LoVo (cell line): ENCODE results near the gene NRROS.

Experiments
- DNase-seq: peaks from one replicate; pipeline ENCODE4 v3.0.0-alpha.2; 2016; ENCODE audit warnings: low spot score

NRROS gene

GRCh38 chr3:196650740-196651311 is 11.3 kb downstream of the NRROS start:
- peak; percentile 48 for DNase-seq

- no peak for DNase-seq
Observed at GRCh38 chr3:196651819-196652218, 12.3 kb downstream of the NRROS start.

GRCh38 chr3:196652961-196653795 is 13.7 kb downstream of the NRROS start:
- no peak for DNase-seq

DNA sequence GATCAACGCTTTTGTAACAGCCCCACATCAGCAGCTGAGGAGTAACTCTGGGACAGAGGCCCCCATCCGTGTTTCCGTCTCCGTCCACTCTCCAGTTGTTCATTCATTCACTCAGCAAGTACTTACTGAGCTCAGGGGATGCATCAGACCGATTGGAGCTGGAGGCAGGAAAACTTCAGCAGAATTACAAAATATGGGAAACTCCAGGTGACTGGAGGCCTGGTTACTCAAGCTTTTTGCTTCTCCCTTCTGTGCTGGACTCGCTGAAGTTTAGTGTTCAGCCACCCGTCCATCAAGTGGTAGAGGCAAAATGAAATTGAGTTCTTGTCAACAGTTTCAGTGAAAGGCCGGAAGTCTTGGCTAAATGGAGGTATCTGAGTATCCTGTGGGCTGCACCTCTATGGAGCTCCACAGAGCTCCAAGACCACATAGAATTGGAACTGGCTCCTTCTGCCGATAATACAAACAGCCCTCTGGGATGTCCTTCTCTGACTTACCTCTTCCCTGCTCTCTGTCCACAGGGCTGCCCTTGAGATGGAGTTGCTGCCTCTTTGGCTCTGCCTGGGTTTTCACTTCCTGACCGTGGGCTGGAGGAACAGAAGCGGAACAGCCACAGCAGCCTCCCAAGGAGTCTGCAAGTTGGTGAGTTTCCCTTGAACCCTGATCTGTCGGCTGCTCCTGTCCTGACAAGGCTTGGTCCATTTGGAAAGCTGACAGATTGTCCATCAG is 14.7 kb downstream of the NRROS start:
- DNase-seq: no peak

DNA sequence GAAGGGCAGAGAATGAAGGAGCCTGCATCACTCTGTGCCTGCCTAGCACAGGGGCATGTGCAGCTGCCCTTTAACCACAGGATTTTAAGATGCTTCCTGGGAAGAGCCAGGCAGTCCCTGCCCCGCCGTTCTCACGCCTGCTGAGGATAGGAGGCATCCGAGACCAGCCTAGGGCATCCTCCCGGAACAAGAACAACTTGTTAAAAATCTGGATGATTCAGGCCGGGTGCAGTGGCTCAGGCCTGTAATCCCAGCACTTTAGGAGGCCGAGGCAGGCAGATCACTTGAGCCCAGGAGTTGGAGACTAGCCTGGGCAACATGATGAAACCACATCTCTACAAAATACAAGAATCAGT is 15.2 kb downstream of the NRROS start:
- DNase-seq: no peak

DNA sequence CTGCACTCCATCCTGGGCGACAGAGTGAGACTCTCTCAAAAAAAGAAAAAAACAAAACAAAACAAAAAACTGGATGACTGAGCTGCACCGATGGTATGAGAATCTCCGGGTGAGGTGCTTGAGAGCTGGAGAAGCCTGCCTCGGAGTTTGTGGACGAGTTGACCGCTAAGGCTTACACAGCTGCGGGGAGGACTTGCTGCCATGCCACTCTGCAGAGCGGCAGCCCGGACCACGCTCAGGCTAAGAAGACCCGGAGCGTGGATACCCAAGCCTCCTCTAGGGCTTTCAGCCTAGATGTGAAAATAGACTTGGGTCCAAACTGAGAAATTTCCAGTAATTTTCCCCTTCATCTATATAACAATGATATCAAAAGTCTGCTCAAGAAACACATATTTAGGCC is 16.0 kb downstream of the NRROS start:
- no peak for DNase-seq

DNA sequence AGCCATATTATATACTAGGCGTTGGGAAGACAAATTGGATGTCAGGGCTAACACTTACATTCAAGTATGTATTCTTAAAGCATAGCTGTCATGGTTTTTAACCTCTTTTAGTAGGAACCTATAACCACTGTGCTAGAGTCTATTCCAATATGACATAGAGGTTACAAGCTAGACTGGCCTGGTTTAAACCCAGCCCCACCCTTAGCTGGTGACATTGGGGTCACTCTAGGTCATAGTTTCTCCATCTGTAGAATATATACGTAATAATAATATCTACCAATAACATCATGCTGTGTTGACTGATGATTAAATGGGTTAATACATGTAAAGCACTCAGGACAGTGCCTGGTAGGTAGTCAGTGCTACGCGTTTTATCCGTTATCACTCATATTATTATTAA is 16.7 kb downstream of the NRROS start:
- no peak for DNase-seq

DNA sequence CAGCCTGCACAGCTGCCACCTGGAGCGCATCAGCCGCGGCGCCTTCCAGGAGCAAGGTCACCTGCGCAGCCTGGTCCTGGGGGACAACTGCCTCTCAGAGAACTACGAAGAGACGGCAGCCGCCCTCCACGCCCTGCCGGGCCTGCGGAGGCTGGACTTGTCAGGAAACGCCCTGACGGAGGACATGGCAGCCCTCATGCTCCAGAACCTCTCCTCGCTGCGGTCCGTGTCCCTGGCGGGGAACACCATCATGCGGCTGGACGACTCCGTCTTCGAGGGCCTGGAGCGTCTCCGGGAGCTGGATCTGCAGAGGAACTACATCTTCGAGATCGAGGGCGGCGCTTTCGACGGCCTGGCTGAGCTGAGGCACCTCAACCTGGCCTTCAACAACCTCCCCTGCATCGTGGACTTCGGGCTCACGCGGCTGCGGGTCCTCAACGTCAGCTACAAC is 20.4 kb downstream of the NRROS start:
- no peak for DNase-seq

DNA sequence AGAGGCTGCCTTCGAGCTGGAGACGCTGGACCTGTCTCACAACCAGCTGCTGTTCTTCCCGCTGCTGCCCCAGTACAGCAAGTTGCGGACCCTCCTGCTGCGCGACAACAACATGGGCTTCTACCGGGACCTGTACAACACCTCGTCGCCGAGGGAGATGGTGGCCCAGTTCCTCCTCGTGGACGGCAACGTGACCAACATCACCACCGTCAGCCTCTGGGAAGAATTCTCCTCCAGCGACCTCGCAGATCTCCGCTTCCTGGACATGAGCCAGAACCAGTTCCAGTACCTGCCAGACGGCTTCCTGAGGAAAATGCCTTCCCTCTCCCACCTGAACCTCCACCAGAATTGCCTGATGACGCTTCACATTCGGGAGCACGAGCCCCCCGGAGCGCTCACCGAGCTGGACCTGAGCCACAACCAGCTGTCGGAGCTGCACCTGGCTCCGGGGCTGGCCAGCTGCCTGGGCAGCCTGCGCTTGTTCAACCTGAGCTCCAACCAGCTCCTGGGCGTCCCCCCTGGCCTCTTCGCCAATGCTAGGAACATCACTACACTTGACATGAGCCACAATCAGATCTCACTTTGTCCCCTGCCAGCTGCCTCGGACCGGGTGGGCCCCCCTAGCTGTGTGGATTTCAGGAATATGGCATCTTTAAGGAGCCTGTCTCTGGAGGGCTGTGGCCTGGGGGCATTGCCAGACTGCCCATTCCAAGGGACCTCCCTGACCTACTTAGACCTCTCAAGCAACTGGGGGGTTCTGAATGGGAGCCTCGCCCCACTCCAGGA is 21.1 kb downstream of the NRROS start:
- DNase-seq: no peak

DNA sequence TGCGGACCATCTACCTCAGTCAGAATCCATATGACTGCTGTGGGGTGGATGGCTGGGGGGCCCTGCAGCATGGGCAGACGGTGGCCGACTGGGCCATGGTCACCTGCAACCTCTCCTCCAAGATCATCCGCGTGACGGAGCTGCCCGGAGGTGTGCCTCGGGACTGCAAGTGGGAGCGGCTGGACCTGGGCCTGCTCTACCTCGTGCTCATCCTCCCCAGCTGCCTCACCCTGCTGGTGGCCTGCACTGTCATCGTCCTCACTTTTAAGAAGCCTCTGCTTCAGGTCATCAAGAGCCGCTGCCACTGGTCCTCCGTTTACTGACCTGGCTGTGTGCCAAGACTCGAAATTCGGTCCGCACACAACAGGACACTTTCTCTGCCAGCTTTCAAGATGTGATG is 21.9 kb downstream of the NRROS start:
- DNase-seq: no peak

- no peak for DNase-seq
Observed at GRCh38 chr3:196662033-196662432, 22.5 kb downstream of the NRROS start.

- no peak for DNase-seq
Observed at GRCh38 chr3:196662711-196663571, 23.4 kb downstream of the NRROS start.

GRCh38 chr3:196666001-196666867 is 26.7 kb downstream of the NRROS start:
- no peak for DNase-seq

DNA sequence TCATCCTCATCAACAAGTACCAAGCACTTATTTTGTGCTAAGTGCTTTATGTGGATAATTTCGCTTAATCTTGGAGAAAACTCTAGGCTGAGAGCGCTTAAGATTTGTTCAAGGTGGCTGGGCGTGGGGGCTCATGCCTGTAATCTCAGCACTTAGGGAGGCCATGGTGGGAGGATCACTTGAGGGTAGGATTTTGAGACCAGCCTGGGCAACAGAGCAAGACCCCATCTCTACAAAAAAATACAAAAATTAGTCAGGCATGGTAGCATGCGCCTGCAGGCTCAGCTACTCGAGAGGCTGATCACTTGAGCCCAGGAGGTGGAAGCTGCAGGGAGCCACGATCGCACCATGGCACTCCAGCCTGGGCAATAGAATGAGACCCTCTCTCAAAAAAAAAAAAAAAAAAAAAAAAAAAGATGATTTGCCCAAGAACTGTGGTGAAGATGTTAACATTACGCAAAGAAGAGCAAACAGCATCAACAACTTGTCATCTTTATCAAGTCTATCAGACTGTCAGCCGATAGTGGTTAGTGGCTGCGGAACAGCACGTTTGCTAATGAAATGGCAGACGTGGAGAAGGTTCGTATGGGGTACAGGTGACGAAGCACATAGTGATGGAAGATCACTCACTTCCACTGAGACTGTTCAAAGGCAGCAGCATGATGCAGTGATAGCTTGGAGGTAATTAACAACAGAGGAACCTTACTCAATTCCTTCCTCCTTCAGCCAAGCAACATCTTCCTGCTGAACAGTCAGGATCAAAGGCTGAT is 27.7 kb downstream of the NRROS start:
- DNase-seq: no peak

GRCh38 chr3:196670339-196670738 is 30.8 kb downstream of the NRROS start:
- DNase-seq: no peak

GRCh38 chr3:196673632-196674031 is 34.1 kb downstream of the NRROS start:
- no peak for DNase-seq

GRCh38 chr3:196677353-196677752 is 37.9 kb downstream of the NRROS start:
- no peak for DNase-seq

DNA sequence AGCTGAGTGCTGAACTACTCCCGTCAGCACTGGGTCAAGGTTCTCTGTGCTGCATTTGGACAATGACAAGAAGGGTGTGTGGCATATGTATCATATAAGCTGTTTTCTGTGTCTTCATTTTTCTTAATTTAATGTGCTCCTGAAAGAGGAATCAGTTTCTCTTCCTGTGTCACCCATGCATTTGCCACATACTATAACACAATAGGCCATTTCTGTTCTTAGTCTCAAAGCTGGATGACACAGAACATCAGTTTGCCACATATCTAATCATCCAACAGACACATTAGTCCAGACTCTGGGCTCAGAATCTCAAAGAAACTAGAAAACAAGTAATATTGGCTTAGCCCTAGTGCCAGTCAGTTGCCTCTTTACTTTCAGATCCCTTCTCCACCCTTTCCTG is 38.4 kb downstream of the NRROS start:
- no peak for DNase-seq

DNA sequence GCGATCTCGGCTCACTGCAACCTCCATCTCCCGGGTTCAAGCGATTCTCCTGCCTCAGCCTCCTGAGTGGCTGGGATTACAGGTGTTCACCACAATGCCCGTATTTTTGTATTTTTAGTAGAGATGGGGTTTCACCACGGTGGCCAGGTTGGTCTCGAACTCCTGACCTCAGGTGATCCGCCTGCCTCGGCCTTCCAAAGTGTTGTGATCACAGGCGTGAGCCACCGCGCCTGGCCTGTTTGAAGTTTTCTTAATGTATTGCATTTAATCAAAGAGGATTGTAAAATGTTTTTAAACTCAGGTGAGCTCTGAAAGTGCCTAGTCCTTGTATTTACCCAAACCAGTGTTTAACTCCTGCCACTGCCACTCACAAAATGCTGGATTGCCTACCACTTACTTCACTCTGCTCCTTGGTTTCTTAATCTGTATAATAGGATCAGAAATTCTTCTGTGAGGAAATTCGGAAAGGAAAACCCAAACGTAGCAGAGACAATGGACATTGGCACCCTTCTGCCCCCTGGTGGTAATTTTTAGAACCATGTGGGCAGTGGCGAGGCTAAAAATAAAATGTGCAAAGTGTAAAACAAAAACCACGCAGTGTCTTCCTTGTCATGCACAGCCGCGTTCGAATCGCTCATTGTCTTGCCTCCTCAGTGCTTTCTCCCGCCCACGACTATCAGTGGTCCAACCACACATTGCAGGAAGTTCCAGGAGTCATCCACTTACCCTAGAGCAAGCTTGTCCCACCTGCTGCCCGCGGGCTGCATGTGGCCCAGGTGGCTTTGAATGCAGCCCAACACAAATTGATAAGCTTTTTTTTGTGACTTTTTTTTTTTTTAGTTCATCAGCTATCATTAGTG is 45.3 kb downstream of the NRROS start:
- DNase-seq: peak; percentile 68
